SK-N-SH treated with all-trans-retinoic acid at 6 μM for 48 hours (cell line): Measurements from ENCODE around the gene ALOX12.
"Not testable (repeated sequence)": the region's sequence is repeated elsewhere in the genome, so short reads cannot be mapped to it uniquely, and the experiment has no call there.

Source experiments
- ATAC-seq: fragments of 200-7000 bp; cut with Tn5 transposase; 3 replicates; pipeline ENCODE4 v1.9.1; 2020; ENCODE audit warnings: mild to moderate bottlenecking, moderate library complexity
- BACH2 ChIP-seq: fragments of 250-450 bp; sonication (Bioruptor Pico); IDR thresholded peaks from 2 replicates; pipeline ENCODE4 v1.9.0; 2021; ENCODE audit warnings: mild to moderate bottlenecking, borderline replicate concordance
- CSDC2 ChIP-seq: fragments of 250-450 bp; sonication (Bioruptor Pico); IDR thresholded peaks from 2 replicates; pipeline ENCODE4 v1.5.0; 2020; ENCODE audit warnings: mild to moderate bottlenecking, moderate library complexity
- ESRRG ChIP-seq: fragments of 250-450 bp; sonication (Bioruptor Pico); IDR thresholded peaks from 2 replicates; pipeline ENCODE4 v1.6.1; 2021; ENCODE audit warnings: mild to moderate bottlenecking
- GLIS3 ChIP-seq: fragments of 250-450 bp; sonication (Bioruptor Pico); IDR thresholded peaks from 2 replicates; pipeline ENCODE4 v1.5.0; 2020; ENCODE audit warnings: mild to moderate bottlenecking, moderate library complexity
- ISL1 ChIP-seq: fragments of 250-450 bp; sonication (Bioruptor Pico); IDR thresholded peaks from 2 replicates; pipeline ENCODE4 v2.1.2; 2022; ENCODE audit warnings: mild to moderate bottlenecking, moderate library complexity
- OSR1 ChIP-seq: fragments of 250-450 bp; sonication (Bioruptor Pico); IDR thresholded peaks from 2 replicates; pipeline ENCODE4 v1.8.0; 2022; ENCODE audit warnings: moderate library complexity, mild to moderate bottlenecking, inconsistent platforms
- SNAI2 ChIP-seq: fragments of 250-450 bp; sonication (Bioruptor Pico); IDR thresholded peaks from 2 replicates; pipeline ENCODE4 v1.5.0; 2020; ENCODE audit warnings: mild to moderate bottlenecking, moderate library complexity
- TCF4 ChIP-seq: fragments of 250-450 bp; sonication (Bioruptor Pico); IDR thresholded peaks from 2 replicates; pipeline ENCODE4 v1.8.0; 2021; ENCODE audit warnings: mild to moderate bottlenecking, moderate library complexity, borderline replicate concordance
- TOX ChIP-seq: fragments of 250-450 bp; sonication (Bioruptor Pico); IDR thresholded peaks from 2 replicates; pipeline ENCODE4 v1.8.0; 2021; ENCODE audit warnings: mild to moderate bottlenecking, moderate library complexity, borderline replicate concordance
- ZC3H10 ChIP-seq: fragments of 250-450 bp; sonication (Bioruptor Pico); IDR thresholded peaks from 2 replicates; pipeline ENCODE4 v1.5.1; 2021; ENCODE audit warnings: mild to moderate bottlenecking, moderate library complexity
- ZFP3 ChIP-seq: fragments of 250-450 bp; sonication (Bioruptor Pico); IDR thresholded peaks from 2 replicates; pipeline ENCODE4 v1.5.0; 2020; ENCODE audit warnings: mild to moderate bottlenecking, moderate library complexity
- ZFP30 ChIP-seq: fragments of 450-650 bp; formaldehyde crosslinking; IDR thresholded peaks from 2 replicates; pipeline ENCODE4 v1.5.0; 2022; ENCODE audit warnings: mild to moderate bottlenecking, moderate library complexity
- ZNF565 ChIP-seq: fragments of 450-650 bp; formaldehyde crosslinking; conservative IDR thresholded peaks from 2 replicates; pipeline ENCODE4 v1.5.0; 2020; ENCODE audit warnings: low read depth, mild to moderate bottlenecking, moderate library complexity
- ZNF70 ChIP-seq: fragments of 450-650 bp; formaldehyde crosslinking; IDR thresholded peaks from 2 replicates; pipeline ENCODE4 v1.5.0; 2020; ENCODE audit warnings: mild to moderate bottlenecking, moderate library complexity
- ZNF8 ChIP-seq: fragments of 450-650 bp; formaldehyde crosslinking; IDR thresholded peaks from 2 replicates; pipeline ENCODE4 v1.5.0; 2020; ENCODE audit warnings: mild to moderate bottlenecking, moderate library complexity
- TF ChIP-seq, protein P1 (sequence below): fragments of 250-450 bp; sonication (Bioruptor Pico); IDR thresholded peaks from 2 replicates; pipeline ENCODE4 v1.5.0; 2020; ENCODE audit warnings: mild to moderate bottlenecking, moderate library complexity
- TF ChIP-seq, protein P2 (sequence below): fragments of 250-450 bp; sonication (Bioruptor Pico); IDR thresholded peaks from 2 replicates; pipeline ENCODE4 v1.8.0; 2020; ENCODE audit warnings: mild to moderate bottlenecking, moderate library complexity, borderline replicate concordance
- TF ChIP-seq, protein P3 (sequence below): fragments of 250-450 bp; sonication (Bioruptor Pico); IDR thresholded peaks from 2 replicates; pipeline ENCODE4 v1.5.1; 2021; ENCODE audit warnings: mild to moderate bottlenecking, moderate library complexity

Gene ALOX12

DNA sequence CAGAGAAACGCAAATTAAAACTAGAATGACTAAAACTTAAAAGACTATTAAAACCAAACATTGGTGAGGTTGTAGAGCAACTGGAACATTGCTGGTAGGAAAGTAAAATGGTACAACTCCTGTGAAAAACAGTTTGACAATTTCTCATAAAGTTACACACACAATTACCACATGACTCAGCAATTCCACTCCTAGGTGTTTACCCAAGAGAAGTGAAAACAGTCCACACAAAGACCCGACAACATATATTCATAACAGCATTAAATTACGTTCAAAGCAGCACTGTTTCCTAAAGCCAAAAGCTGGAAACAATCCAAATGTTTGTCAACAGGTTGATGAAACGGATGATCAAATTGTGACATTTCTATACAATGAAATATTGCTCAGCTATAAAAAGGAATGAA is 26.5 kb upstream of the ALOX12 start:
- no peak for ATAC-seq

DNA sequence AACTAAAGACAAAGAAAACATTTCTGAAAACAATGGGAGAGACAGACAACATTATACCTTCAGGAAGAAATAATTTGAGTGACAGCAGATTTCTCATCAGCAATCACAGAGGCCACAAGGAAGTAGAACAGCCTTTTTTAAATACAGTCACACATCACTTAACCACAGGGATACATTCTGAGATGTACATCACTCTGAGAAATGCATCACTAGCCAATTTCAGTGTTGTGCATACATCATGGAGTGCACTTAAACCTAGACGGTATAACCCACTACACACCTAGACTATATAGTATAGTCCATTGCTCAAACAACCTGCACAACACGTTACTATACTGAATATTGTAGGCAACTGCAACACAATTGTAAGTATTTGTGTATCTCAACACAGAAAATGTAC is 24.9 kb upstream of the ALOX12 start:
- no peak for TF ChIP-seq TOX (CRISPR knock-in tag)
- TF ChIP-seq ZFP30 (CRISPR knock-in tag), result no peak
- TF ChIP-seq TCF4 (CRISPR knock-in tag), result no peak
- no peak for TF ChIP-seq GLIS3
- no peak for TF ChIP-seq ESRRG (CRISPR knock-in tag)
- no peak for TF ChIP-seq ZC3H10
- TF ChIP-seq, protein P1, sequence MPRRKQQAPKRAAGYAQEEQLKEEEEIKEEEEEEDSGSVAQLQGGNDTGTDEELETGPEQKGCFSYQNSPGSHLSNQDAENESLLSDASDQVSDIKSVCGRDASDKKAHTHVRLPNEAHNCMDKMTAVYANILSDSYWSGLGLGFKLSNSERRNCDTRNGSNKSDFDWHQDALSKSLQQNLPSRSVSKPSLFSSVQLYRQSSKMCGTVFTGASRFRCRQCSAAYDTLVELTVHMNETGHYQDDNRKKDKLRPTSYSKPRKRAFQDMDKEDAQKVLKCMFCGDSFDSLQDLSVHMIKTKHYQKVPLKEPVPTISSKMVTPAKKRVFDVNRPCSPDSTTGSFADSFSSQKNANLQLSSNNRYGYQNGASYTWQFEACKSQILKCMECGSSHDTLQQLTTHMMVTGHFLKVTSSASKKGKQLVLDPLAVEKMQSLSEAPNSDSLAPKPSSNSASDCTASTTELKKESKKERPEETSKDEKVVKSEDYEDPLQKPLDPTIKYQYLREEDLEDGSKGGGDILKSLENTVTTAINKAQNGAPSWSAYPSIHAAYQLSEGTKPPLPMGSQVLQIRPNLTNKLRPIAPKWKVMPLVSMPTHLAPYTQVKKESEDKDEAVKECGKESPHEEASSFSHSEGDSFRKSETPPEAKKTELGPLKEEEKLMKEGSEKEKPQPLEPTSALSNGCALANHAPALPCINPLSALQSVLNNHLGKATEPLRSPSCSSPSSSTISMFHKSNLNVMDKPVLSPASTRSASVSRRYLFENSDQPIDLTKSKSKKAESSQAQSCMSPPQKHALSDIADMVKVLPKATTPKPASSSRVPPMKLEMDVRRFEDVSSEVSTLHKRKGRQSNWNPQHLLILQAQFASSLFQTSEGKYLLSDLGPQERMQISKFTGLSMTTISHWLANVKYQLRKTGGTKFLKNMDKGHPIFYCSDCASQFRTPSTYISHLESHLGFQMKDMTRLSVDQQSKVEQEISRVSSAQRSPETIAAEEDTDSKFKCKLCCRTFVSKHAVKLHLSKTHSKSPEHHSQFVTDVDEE (CRISPR knock-in tag), result no peak
- TF ChIP-seq ISL1, result no peak
- no peak for ATAC-seq

More for the DNA sequence above, 26.5 kb upstream of the ALOX12 start:
- TF ChIP-seq ISL1 (no peak), CSDC2 (CRISPR knock-in tag) (no peak), TOX (CRISPR knock-in tag) (no peak)
- TF ChIP-seq, protein P2, sequence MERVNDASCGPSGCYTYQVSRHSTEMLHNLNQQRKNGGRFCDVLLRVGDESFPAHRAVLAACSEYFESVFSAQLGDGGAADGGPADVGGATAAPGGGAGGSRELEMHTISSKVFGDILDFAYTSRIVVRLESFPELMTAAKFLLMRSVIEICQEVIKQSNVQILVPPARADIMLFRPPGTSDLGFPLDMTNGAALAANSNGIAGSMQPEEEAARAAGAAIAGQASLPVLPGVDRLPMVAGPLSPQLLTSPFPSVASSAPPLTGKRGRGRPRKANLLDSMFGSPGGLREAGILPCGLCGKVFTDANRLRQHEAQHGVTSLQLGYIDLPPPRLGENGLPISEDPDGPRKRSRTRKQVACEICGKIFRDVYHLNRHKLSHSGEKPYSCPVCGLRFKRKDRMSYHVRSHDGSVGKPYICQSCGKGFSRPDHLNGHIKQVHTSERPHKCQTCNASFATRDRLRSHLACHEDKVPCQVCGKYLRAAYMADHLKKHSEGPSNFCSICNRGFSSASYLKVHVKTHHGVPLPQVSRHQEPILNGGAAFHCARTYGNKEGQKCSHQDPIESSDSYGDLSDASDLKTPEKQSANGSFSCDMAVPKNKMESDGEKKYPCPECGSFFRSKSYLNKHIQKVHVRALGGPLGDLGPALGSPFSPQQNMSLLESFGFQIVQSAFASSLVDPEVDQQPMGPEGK (CRISPR knock-in tag), result no peak

DNA sequence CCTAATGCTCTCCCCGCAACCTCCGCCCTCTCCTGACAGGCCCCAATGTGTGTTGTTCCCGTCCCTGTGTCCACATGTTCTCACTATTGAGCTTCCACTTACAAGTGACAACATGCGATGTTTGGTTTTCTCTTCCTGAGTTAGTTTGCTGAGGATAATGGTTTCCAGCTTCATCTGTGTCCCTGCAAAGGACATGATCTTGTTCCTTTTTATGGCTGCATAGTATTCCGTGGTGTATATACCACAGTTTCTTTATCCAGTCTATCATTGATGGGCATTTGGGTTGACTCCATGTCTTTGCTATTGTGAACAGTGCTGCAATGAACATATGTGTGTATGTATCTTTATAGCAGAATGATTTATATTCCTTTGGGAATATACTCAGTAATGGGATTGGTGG is 16.4 kb upstream of the ALOX12 start:
- not testable (repeated sequence) for ATAC-seq

DNA sequence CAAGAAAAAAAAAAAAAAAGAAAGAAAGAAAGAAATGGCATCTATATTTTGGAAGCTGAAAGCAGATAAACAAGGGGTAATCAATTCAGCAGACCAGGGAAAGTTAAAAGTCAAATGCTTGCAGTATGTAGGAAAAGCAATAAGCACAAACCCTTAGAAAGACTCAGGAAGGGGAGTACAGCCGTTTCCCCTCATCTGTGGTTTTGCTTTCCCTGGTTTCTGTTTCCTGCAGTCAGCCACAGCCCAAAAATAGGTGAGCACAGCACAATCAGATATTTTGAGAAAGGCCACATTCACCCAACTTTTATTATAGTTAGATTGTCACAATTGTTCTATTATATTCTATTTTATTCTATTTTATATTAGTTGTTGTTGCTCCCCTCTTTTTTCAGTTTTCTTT is 14.4 kb upstream of the ALOX12 start:
- no peak for TF ChIP-seq ZNF70 (CRISPR knock-in tag)
- TF ChIP-seq, protein P3, sequence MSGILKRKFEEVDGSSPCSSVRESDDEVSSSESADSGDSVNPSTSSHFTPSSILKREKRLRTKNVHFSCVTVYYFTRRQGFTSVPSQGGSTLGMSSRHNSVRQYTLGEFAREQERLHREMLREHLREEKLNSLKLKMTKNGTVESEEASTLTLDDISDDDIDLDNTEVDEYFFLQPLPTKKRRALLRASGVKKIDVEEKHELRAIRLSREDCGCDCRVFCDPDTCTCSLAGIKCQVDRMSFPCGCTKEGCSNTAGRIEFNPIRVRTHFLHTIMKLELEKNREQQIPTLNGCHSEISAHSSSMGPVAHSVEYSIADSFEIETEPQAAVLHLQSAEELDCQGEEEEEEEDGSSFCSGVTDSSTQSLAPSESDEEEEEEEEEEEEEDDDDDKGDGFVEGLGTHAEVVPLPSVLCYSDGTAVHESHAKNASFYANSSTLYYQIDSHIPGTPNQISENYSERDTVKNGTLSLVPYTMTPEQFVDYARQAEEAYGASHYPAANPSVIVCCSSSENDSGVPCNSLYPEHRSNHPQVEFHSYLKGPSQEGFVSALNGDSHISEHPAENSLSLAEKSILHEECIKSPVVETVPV, result no peak
- TF ChIP-seq ZFP30 (CRISPR knock-in tag), result no peak
- TF ChIP-seq GLIS3, result no peak
- no peak for TF ChIP-seq BACH2 (CRISPR knock-in tag)
- no peak for TF ChIP-seq ZNF8 (CRISPR knock-in tag)
- no peak for TF ChIP-seq ZFP3
- TF ChIP-seq OSR1, result no peak
- no peak for TF ChIP-seq ZNF565 (CRISPR knock-in tag)
- no peak for TF ChIP-seq ESRRG (CRISPR knock-in tag)
- TF ChIP-seq TOX (CRISPR knock-in tag), result no peak
- TF ChIP-seq, protein P2 (CRISPR knock-in tag), result no peak
- no peak for ATAC-seq

DNA sequence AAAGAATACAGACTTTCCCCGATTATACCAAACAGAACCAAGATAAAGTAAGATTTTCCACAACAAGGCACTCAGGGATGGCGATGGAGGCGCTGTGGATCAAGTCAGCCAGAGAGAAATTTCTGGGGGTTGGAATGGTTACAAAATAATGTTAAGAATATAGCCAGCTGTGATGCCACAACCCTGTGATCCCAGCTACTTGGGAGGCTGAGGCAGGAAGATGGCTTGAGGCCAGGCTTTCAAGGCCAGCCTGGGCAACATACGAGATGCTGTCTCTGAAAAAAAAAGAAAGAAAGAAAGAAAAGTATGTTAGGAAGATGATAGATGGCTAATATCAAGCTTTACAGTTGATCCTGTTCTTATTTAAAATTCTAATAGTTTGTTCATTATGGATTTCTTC is 10.6 kb upstream of the ALOX12 start:
- no peak for ATAC-seq
- TF ChIP-seq SNAI2 (CRISPR knock-in tag) (no peak), GLIS3 (no peak), BACH2 (CRISPR knock-in tag) (no peak)
- TF ChIP-seq, protein P1 (CRISPR knock-in tag), result no peak
- TF ChIP-seq, protein P3, result no peak
